Psoas muscle (tissue), 8 donors: ENCODE results near the gene ABCB1. TPM values are rescaled to one million over a fixed set of nuclear protein-coding genes. Genes with fewer than 3 reads are reported as not detected.

Experiments used
- ATAC-seq, 4 donors: fragments of 200-7000 bp; cut with Tn5 transposase; one replicate each; pipeline ENCODE4 v1.9.1; 2020; ENCODE audit warnings: moderate library complexity in 3 of 4, mild to moderate bottlenecking in 2 of 4
- DNase-seq, 2 donors: peaks; one replicate each; pipeline ENCODE4 v3.0.0-alpha.2; 2020
- H3K27ac ChIP-seq: fragments of 200-600 bp; one replicate; pipeline ENCODE4 v1.8.0; 2022
- H3K27me3 ChIP-seq, 3 donors: fragments of 200-600 bp in 1 of 3; one replicate each; pipeline versions ENCODE4 v1.6.1 to v1.8.0; 2013 to 2022; ENCODE audit warnings: low read length in 2 of 3, mild to moderate bottlenecking in 2 of 3, moderate library complexity in 1 of 3; ENCODE audit not compliant: insufficient read depth in 3 of 3
- H3K36me3 ChIP-seq, 2 donors: fragments of 200-600 bp in 1 of 2; one replicate each; pipeline versions ENCODE4 v1.6.1 to v1.8.0; 2013 to 2022; ENCODE audit warnings: low read depth in 1 of 2, mild to moderate bottlenecking in 1 of 2, moderate library complexity in 1 of 2; ENCODE audit not compliant: insufficient read depth in 1 of 2
- H3K4me1 ChIP-seq: fragments of 200-600 bp; one replicate; pipeline ENCODE4 v1.8.0; 2022
- H3K4me3 ChIP-seq: fragments of 200-600 bp; one replicate; pipeline ENCODE4 v1.8.0; 2022; ENCODE audit warnings: mild to moderate bottlenecking
- H3K9me3 ChIP-seq: fragments of 200-600 bp; one replicate; pipeline ENCODE4 v1.8.0; 2022
- WGBS, 3 donors: extraction: QIAGEN DNeasy Blood & Tissue Kit; methylation state at CpG; one replicate each; pipeline versions ENCODE4 v1.1.6 to v1.1.7; 2013; 5-methylcytosine and 5-hydroxymethylcytosine counted together
- intact Hi-C, 2 donors: fragments of 100-400 bp; cut with DNase I; formaldehyde crosslinking; loops; one replicate each; pipeline versions ENCODE4 v1.11.0 to v1.14.2; 2022
- polyA plus RNA-seq, 3 donors: library from polyadenylated mRNA; stranded (reverse); fragments of 200-250 nt; gene quantifications; one replicate each; pipeline ENCODE4 v1.2.3, GENCODE V29; 2013
- total RNA-seq, 4 donors: library from RNA; stranded (reverse); fragmentation: NEBNext Ultra II Directional in 2 of 4; extraction: Animal tissue kit (Norgen Biotek cat#: 25700) in 2 of 4; gene quantifications; one replicate each; pipeline versions ENCODE4 v1.2.1 to v1.2.4, GENCODE V29; 2021 to 2023
- TF ChIP-seq, protein P1 (sequence below): fragments of 200-600 bp; IDR thresholded peaks from one replicate; pipeline ENCODE4 v1.8.0; 2022; ENCODE audit warnings: antibody characterized with exemption
- donor health status: healthy with polysubstance abuse.
- donor health status: DM: no; HTN: no; CAD: no; lungs with moderate emphysema.
- donor health status: Bipolar disorder and iron deficiency.
- donor health status: healthy.
- donor health status: DM: yes; HTN: yes; CAD: no.
- donor health status: DM: no; HTN: no; CAD: no.
- donor health status: DM: no; HTN: no; CAD: no.
- donor health status: DM: yes; HTN: yes; CAD: no.

The ABCB1 gene
- total and polyA plus RNA-seq, 7 donors = 0.09 to 2.4 (median 0.59) TPM

DNA sequence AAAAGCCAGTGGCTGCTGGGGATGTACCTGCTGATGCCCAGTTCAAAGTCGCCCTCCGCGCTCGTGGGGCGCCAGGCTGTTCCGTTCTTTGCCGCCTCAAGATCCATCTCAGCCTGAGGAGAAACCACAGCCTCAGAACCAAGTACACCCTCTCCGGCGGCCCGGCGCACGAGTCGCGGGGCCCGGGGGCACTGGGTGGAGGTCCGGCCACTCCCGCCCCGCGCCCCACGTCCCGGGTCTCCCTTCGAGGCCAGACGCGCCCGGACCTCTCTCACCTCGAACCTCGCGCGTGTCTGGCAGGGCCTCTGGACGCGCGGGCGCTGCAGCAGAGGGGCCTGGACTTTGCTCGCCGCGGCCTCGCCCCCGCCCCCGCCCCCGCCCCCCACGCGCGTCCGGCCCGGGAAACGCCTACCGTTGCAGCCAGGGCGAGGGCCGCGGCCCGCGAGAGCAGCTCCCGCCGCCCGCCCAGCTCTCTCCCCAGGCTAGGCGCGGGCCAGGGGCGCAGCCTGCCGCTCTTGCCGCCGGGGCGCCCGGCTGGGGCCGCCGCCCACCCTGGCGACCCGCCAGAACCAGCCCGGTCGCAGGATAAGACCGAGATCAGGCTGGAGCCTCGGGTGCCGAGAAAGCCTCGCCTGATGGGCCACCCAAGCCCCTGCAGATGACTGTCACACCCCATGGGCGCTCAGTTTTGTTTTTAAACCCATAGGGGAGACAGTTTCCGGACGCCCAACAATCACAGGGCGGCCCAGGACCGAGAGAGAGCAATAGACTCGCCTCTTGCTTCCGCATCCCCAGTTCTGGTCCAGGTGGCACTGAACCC, 125.1 kb downstream of the ABCB1 start, which contains the start of gene ABCB4:
Gene ABCB4, minus strand, starts transcription at position 322 of the 820 bp plus-strand sequence. Its CDS starts 215 bp downstream, at position 107.
- WGBS, 3 donors = 2 to 3% (median 3%) methylated on average over 52 to 80 of the region's 80 CpGs
- peaks cover 0 to 2% (median 0%) of the 10 kb centered on the region in 3 donors for H3K27me3 ChIP-seq
- ATAC-seq (peak; percentile 44 to 53 (median 49)), DNase-seq (peak; percentile 28 to 63)
- H3K27ac ChIP-seq = peak within 1 kb of the TSS; percentile 86
- H3K4me3 ChIP-seq = peak within 1 kb of the TSS; percentile 73
- peaks cover 16% of the 10 kb centered on the region for H3K4me1 ChIP-seq
- intact Hi-C loops = no loop called here
- H3K9me3 ChIP-seq = no peaks in the 10 kb centered on the region
- H3K36me3 ChIP-seq = no peaks in the 10 kb centered on the region
- TF ChIP-seq, protein P1, sequence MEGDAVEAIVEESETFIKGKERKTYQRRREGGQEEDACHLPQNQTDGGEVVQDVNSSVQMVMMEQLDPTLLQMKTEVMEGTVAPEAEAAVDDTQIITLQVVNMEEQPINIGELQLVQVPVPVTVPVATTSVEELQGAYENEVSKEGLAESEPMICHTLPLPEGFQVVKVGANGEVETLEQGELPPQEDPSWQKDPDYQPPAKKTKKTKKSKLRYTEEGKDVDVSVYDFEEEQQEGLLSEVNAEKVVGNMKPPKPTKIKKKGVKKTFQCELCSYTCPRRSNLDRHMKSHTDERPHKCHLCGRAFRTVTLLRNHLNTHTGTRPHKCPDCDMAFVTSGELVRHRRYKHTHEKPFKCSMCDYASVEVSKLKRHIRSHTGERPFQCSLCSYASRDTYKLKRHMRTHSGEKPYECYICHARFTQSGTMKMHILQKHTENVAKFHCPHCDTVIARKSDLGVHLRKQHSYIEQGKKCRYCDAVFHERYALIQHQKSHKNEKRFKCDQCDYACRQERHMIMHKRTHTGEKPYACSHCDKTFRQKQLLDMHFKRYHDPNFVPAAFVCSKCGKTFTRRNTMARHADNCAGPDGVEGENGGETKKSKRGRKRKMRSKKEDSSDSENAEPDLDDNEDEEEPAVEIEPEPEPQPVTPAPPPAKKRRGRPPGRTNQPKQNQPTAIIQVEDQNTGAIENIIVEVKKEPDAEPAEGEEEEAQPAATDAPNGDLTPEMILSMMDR = no peak

DNA sequence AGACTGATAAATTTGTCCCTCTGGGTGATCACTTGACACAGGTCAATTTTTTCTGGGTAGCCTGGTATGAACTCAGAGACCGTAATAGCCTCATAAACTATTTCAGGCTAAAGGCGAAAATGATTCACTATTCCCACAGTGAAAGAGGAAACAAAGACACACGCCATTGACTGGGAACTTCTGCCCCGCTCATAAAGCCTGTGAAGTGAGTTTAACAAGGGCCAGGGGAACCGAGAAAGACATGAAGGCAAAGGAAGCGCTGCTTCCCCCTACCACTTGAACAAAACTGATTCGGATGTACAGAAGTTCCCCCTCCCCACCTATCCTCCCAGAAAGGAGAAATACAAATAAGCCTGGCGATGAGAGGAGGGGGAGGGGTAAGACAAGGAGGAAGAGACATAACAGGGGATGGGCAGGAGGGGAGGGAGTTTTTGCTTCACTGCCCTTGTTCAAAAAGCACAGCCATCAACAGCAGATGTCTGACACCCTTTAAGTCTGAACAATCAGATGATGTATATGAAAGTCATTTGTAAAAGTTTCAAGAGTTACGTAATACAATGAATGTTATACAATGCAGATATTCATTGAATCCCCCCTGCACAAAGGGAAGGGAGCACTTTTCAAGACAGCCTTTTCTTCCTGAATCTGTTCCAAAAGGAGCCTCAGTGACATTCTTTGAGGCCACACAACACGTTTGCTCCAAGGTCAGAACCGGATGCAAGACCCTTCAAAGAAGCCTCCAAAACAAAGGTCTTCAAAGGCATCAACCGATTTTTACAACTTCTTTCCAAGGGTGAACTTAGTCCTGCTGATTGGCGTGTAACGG, 125.9 kb downstream of the ABCB1 start:
- peak; percentile 85 to 93 (median 88) for ATAC-seq

DNA sequence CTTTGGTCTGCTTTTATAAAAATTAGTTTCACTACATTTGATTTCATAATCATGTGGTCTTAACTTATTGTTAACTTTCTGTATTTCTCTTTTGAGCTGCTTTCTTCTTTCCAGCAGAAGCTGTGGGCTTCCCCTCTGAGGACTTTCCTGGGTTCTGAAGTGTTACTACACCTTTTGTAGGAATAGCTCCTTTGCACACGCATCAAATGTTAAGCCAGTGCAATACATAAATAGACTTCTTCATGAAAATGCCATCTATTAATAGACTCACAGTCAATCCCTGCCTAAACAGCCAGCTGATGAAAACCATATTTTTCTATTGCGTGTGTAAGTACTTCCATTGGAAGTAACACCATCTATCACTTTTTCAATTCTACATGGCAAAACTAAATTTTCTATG, 126.7 kb downstream of the ABCB1 start:
- TF ChIP-seq, protein P1 = no peak
- Histone ChIP-seq H3K4me1 (peaks cover 16% of the 10 kb centered on the region), H3K36me3 (no peaks in the 10 kb centered on the region), H3K27ac (peak overlapping the region; percentile 86), H3K27me3 (peaks cover 0 to 2% (median 0%) of the 10 kb centered on the region in 3 donors), H3K9me3 (no peaks in the 10 kb centered on the region), H3K4me3 (peak overlapping the region; percentile 73)
- ATAC-seq (peak; percentile 75 to 90 (median 86)), DNase-seq (no peak)
- intact Hi-C loops = no loop called here
- 17 to 27% (median 19%) methylated on average over 2 of the region's 2 CpGs for WGBS, 3 donors

More for the DNA sequence above, 125.9 kb downstream of the ABCB1 start:
- Histone ChIP-seq H3K4me1 (peaks cover 16% of the 10 kb centered on the region), H3K27me3 (peaks cover 0 to 2% (median 0%) of the 10 kb centered on the region in 3 donors), H3K9me3 (no peaks in the 10 kb centered on the region), H3K27ac (peak overlapping the region; percentile 86), H3K4me3 (peak overlapping the region; percentile 73), H3K36me3 (no peaks in the 10 kb centered on the region)
- TF ChIP-seq, protein P1 = no peak
- 8 to 13% (median 8%) methylated on average over 14 of the region's 14 CpGs for WGBS, 3 donors
- intact Hi-C loops = no loop called here
- no peak for DNase-seq

DNA sequence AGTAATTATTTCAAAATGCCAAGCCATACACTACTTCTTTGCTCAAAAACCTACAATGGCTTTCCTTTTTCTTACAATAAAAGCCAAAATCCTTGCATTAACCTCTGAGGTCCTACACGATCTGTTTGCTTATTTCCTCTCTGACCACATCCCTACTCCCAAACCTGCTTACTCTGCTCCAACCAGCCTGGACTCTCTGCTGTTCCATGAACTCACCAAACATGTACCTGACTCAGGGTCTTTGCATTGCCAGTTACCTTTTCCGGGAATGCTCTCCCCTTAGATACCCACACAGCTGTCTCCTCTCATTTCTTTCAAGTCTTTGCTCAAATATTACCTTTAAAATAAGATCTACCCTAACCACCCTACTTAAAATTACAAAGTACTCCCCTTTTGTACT, 127.5 kb downstream of the ABCB1 start:
- Histone ChIP-seq H3K36me3 (no peaks in the 10 kb centered on the region), H3K4me3 (no peak overlapping the region), H3K27me3 (peaks cover 0 to 2% (median 0%) of the 10 kb centered on the region in 3 donors), H3K9me3 (no peaks in the 10 kb centered on the region), H3K4me1 (peaks cover 16% of the 10 kb centered on the region), H3K27ac (peak overlapping the region; percentile 86)
- DNase-seq = no peak
- TF ChIP-seq, protein P1 = no peak
- ATAC-seq = peak in 1 of 4 donors; percentile 22
- 50 to 65% (median 62%) methylated on average over 2 of the region's 2 CpGs for WGBS, 3 donors
- intact Hi-C loops = no loop called here
